Measurements from ENCODE around the gene IFT74. TPM values are rescaled to one million over a fixed set of nuclear protein-coding genes. Genes with fewer than 3 reads are reported as not detected.

Gene IFT74
- total and polyA plus RNA-seq, 2 donors (not counting 1 experiment from before 2014, with no cell fraction given), result 12.8 to 18.0 TPM

- Histone ChIP-seq H3K36me3 (ENCODE audit: control insufficient read depth, insufficient read depth, low read length) (peaks cover 13% of the 10 kb centered on the region), H3K9me3 (ENCODE audit: control insufficient read depth, insufficient read depth, low read depth, low read length) (no peaks in the 10 kb centered on the region), H2AFZ (ENCODE audit: low read length) (no peak overlapping the region), H3K27ac (ENCODE audit: insufficient read depth, low read length) (no peak overlapping the region), H3K79me2 (ENCODE audit: control insufficient read depth, insufficient read depth, low read length) (peaks cover 2% of the 10 kb centered on the region), H3K27me3 (ENCODE audit: control insufficient read depth, insufficient read depth, low read length) (no peaks in the 10 kb centered on the region), H4K20me1 (ENCODE audit: control insufficient read depth, extremely low read depth, insufficient read depth, low read length) (no peaks in the 10 kb centered on the region), H3K4me2 (ENCODE audit: extremely low read depth, insufficient read depth, low read length) (no peak overlapping the region), H3K4me3 (replicated peaks in 1 of 4; ENCODE audit: control extremely low read depth in 1 of 4, insufficient read depth in 1 of 4, low read depth in 3 of 4, low read length in 4 of 4) (no peak overlapping the region), H3K4me1 (ENCODE audit: control insufficient read depth, extremely low read depth, insufficient read depth, low read length) (no peaks in the 10 kb centered on the region), H3K9ac (ENCODE audit: insufficient read depth, low read length) (no peak overlapping the region)
- TF ChIP-seq CTCF (conservative IDR thresholded peaks at IDR 0.05 in 1 of 2, IDR thresholded peaks at IDR 0.05 in 1 of 2; ENCODE audit: low read depth in 1 of 2, low read length in 2 of 2) (no peak), EZH2 (IDR thresholded peaks at IDR 0.05; ENCODE audit: low read length, missing control alignments) (no peak)
- no peak for DNase-seq (ENCODE audit: low read depth in 2 of 2)
Measured at GRCh38 chr9:26925609-26926008, 30.6 kb upstream of the IFT74 start.

GRCh38 chr9:26928902-26929495 is 27.2 kb upstream of the IFT74 start:
- no peak for DNase-seq (ENCODE audit: low read depth in 2 of 2)
- Histone ChIP-seq H3K4me1 (ENCODE audit: control insufficient read depth, extremely low read depth, insufficient read depth, low read length) (no peaks in the 10 kb centered on the region), H3K9ac (ENCODE audit: insufficient read depth, low read length) (no peak overlapping the region), H2AFZ (ENCODE audit: low read length) (no peak overlapping the region), H3K27me3 (ENCODE audit: control insufficient read depth, insufficient read depth, low read length) (no peaks in the 10 kb centered on the region), H4K20me1 (ENCODE audit: control insufficient read depth, extremely low read depth, insufficient read depth, low read length) (no peaks in the 10 kb centered on the region), H3K4me2 (ENCODE audit: extremely low read depth, insufficient read depth, low read length) (no peak overlapping the region), H3K9me3 (ENCODE audit: control insufficient read depth, insufficient read depth, low read depth, low read length) (no peaks in the 10 kb centered on the region), H3K27ac (ENCODE audit: insufficient read depth, low read length) (no peak overlapping the region), H3K4me3 (replicated peaks in 1 of 4; ENCODE audit: control extremely low read depth in 1 of 4, insufficient read depth in 1 of 4, low read depth in 3 of 4, low read length in 4 of 4) (no peak overlapping the region), H3K36me3 (ENCODE audit: control insufficient read depth, insufficient read depth, low read length) (peaks cover 11% of the 10 kb centered on the region), H3K79me2 (ENCODE audit: control insufficient read depth, insufficient read depth, low read length) (peaks cover 4% of the 10 kb centered on the region)
- TF ChIP-seq EZH2 (IDR thresholded peaks at IDR 0.05; ENCODE audit: low read length, missing control alignments) (no peak), CTCF (conservative IDR thresholded peaks at IDR 0.05 in 1 of 2, IDR thresholded peaks at IDR 0.05 in 1 of 2; ENCODE audit: low read depth in 1 of 2, low read length in 2 of 2) (no peak)

GRCh38 chr9:26935847-26936246 is 20.4 kb upstream of the IFT74 start:
- Histone ChIP-seq H3K4me1 (ENCODE audit: control insufficient read depth, extremely low read depth, insufficient read depth, low read length) (no peaks in the 10 kb centered on the region), H3K4me3 (replicated peaks in 1 of 4; ENCODE audit: control extremely low read depth in 1 of 4, insufficient read depth in 1 of 4, low read depth in 3 of 4, low read length in 4 of 4) (no peak overlapping the region), H3K36me3 (ENCODE audit: control insufficient read depth, insufficient read depth, low read length) (no peaks in the 10 kb centered on the region), H3K79me2 (ENCODE audit: control insufficient read depth, insufficient read depth, low read length) (peaks cover 59% of the 10 kb centered on the region), H3K27me3 (ENCODE audit: control insufficient read depth, insufficient read depth, low read length) (no peaks in the 10 kb centered on the region), H3K9ac (ENCODE audit: insufficient read depth, low read length) (no peak overlapping the region), H4K20me1 (ENCODE audit: control insufficient read depth, extremely low read depth, insufficient read depth, low read length) (no peaks in the 10 kb centered on the region), H3K9me3 (ENCODE audit: control insufficient read depth, insufficient read depth, low read depth, low read length) (no peaks in the 10 kb centered on the region), H2AFZ (ENCODE audit: low read length) (no peak overlapping the region), H3K4me2 (ENCODE audit: extremely low read depth, insufficient read depth, low read length) (no peak overlapping the region), H3K27ac (ENCODE audit: insufficient read depth, low read length) (no peak overlapping the region)
- no peak for TF ChIP-seq CTCF (conservative IDR thresholded peaks at IDR 0.05 in 1 of 2, IDR thresholded peaks at IDR 0.05 in 1 of 2; ENCODE audit: low read depth in 1 of 2, low read length in 2 of 2)
- DNase-seq (ENCODE audit: low read depth in 2 of 2), result no peak
